COR-L47 (cell line): Measurements from ENCODE around the gene CCDC9B.

Source experiments
- DNase-seq: peaks from one replicate; lab custom pipeline; 2025; lab: John Stamatoyannopoulos, UW

CCDC9B gene

DNA sequence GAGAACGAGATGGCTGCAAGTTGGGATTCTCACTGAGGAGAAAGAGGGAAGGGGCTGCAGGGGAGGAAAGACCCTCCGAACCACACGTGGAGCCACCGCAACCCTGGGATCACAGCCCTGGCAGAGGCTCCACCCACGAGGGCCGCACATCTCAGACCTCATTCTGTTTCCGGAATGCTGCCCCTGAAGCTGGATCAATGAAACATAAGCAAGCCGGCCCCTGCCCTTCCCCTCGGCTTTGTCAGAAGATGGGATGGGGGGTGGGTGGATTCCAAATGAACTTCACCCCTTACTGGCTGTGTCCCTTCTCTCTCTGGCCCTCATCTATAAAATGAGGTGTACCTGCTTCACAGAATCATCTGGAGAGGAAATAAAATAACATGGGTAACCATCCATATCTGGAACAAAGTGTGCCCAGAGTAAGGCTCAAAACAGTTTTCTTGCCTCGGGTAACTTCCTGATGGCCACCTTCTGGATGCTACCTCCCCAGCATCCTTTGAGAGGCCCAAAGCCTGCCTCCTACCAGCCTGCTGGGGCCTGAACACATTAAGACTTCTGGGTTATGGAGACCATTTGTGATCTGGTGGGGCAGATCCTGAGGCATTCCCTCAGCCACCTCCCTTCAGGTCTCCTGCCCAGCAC is 4.6 kb upstream of the CCDC9B start:
- DNase-seq, result no peak

DNA sequence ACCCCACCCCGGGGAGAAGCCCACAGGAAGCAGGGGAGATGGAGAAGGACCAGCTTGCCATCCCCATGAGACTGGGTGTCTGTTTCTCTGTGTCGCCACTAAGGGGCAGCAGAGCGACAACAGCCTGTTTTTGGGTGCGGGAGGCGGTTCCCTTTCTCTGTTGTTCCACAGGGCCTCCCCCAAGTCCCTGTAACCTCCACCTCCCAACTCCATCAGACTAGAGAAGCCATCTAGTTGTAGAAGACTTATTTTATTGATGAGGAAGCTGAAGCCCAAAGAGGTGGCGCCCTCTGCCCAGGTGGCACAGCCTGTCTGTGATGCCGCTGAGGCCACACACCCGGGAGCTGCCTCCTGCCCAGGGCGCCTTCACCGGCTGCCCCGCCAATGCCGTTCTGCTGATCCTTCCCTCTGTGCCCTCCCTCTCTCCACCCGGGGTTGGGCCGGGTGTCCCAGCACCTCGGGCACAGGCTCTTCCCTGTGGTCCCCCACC is 3.9 kb upstream of the CCDC9B start:
- DNase-seq, result peak; percentile 61

DNA sequence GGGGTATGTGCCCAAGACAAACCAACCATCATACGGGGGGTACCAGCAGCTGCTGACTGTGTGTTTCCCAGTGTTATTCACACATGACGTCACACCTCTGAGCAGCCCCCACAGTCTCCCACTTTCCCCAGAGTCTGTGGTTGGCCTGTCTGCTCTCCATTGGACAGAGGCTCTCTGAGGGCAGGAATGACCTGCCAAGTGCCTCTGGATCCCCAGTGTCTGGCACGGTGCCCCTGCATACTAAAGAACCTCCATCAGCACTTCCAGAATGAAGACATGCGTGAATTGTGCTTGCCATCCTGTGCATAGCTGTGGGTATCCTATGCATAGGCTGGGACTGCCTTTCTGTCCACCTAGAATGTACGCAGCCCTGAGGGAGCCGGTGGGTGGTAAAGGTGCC is 3.5 kb upstream of the CCDC9B start:
- no peak for DNase-seq

DNA sequence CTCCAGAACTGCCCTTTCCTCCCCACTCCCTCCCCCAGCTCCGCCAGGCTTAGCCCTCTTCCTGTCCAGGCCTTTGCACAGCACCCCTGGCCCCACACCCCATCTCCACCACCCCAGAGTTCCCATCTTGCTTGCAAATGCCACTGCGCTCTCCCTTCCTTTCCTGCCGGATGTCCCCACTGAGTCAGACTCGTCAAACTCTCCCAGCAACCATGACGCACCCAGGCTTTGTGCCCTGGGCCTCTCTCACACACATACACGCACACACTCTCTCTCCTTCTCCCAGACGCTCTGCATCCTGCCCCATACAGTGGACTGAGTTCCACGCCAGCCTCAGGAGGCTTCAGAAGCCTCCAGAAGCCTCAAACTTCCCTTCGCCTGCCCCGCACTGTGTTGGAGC is 2.8 kb upstream of the CCDC9B start:
- no peak for DNase-seq

DNA sequence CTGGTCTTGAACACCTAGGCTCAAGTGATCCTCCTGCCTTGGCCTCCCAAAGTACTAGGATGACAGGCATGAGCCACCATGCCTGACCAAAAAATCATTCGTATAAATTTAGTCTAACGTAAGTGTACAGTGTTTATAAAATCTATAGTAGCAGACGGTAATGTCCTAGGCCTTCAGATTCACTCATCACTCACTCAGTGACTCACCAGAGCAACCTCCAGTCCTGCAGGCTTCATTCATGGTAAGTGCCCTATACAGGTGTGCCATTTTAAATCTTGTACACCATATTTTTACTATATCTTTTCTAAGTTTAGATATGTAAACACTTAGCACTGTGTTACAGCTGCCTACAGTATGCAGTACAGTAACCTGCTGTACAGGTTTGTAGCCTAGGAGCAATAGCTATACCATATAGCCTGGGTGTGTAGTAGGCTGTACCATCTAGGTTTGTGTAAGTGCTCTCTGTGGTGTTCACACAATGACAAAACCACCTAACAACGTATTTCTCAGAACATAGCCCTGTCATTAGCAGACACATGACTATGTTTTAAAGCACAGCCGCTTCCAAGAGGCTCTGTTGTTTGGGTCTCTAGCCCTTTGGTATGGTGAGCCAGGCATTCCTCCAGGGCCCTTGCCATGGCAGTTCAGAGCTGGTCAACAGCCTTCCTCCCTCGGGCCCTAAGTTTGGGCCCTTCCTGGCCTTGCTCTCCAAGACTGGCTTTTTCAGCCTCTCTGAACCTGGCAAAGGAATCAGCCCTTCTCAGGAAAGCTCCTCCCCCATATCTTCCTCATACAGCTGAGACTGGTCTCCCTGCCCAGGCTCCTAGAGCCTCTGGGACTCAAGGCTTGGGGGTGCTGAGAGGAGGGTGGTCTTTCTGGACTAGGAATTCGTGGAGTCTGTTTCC is 1.9 kb upstream of the CCDC9B start:
- DNase-seq, result no peak

DNA sequence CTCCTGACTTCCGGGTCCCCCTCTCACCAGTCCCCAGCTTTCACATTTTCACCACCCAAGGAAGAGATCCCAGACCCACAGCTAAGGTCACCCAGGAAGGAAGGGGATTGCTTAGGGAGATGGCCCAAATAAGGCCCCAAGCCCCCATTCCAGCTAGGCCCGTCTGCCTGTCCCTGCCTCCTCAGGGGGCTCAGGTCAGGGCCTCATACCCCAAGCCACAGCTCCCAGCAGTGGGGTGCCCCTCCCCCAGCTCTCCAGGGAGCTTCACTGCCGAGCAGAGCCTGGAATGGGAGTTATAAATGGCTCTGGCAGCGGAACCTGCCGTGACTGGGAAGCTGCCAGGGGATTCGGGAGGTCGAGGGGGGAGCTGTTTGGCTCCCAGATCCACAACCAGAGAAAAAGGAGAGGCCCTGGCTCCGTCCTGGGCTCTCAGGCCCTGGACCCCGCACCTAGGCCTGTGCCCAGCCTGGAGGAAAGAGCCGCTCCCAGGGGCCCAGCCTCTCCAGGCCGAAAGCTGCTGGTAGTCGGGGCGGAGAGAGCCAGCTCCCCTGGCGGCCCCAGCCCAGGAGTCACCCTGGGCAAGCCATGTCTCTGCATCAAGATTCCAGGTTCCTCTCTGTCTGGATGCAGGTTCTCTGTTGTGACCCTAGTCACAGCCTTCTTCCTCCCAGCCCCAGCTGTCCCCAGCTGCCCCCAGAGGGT is 550 bp downstream of the CCDC9B start:
- no peak for DNase-seq

DNA sequence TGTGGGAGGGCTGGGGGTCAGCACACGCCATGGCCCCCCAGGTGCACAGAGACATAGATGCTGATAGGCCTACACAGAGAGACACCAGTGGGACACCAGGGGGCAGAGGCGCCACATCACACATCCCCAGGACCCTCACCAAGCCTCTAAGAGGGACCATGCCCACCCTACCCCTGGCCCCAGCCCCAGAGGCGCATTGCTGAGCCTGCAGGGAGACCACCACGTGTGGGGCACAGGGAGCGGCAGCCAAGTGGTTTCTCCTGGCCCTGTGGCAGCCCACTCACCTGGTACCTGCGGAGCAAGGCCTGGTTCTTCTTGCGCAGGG is 1.2 kb downstream of the CCDC9B start:
- DNase-seq, result no peak

DNA sequence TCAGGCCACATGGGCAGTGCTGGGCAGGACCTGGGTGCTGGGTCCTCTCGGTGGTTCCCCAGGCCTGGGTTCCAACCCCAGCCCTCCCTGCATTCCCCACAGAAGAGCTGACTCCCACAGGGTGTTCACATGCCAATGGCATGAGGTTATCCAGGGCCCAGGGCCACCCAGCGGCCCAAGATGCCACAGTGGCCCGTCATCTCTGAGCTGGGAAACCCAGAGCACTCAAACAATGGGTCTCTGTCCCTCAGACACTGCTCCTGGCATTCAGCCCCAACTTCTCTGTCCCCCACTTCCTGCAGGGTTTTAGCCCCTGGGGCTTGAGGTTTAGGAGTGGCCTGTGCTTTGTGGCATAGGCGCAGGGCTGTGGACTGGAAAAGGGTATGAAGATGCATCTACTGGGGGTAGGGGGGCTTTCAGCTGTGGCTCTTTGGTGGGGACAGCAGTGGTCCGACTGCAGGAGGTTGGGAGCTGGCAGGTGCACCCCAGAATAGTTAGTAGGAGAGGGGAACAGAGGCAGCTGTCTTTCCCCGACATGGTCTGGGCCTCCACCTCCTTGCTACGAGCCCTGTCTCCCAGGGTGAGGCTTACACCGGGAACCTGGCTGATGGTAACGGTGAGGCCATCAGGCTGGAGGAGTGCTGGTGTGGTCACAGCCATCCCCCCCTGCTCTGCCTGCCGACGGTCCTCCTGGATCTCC is 1.7 kb downstream of the CCDC9B start:
- no peak for DNase-seq

DNA sequence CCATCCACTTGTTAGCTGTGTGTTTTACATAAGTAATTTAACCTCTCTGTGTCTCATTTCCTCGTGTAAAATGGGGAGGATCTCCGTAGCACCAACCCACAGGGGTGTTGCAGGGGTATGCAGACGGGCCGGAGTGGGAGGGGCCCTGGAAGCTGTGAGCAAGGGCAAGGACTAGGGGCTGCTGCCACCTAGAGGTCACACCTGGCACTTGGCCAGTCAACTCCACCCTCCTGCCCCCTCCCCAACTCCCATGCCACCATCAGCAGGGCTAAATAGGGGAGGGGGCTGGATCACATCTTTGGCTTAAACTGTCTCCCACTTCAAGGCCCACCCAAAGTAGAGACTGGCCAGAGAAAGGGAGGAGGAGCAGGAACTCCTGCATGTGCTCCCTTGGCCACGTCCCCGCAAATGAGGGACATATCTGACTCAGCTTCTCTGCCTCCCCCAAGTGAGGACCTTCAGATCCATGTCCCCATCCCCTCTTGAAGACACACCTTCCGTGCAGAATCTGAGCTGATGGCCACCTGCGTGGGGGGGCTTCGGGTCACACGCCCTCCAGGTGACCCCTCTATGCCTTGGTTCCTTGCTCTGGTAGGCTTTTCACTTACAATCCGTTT is 2.6 kb downstream of the CCDC9B start:
- DNase-seq, result peak; percentile 73

DNA sequence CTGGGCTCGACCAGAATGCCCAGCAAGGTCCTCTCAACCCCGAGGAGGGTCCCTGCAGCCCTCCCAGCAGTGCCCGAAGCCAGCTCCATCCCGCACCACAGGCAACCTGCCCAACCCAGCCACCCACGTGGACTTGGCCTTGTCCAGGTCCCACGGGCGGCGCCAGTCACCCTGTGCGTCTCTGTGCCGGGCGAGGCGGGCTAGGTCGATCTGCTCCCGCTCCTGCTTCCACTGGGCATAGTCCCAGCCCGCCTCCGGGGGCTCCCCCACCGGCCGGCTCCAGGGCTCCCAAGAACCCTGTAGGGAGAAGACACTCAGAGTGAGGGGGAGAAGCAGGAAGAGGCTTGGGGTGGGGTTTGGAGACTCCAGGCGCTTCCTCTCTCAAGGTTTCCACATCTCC is 3.1 kb downstream of the CCDC9B start:
- DNase-seq, result no peak

DNA sequence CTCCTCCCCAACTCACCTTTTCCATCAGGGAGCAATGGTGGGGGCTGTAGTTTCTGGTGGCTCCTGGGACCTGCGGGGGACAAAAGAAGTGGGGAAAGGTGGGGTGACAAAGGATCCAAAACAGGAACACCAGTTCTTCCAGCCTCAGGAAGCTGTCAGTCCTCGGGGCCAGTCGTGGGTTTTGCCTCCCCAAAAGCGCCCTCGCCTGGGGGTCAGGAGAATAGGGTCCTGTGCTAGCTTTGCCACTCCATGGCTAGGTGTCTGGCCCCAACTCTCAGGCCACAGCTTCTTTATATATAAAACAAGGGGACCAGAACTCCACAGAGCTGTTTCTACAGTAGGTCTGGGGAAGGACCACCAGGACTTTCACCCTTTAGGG is 4.0 kb downstream of the CCDC9B start:
- no peak for DNase-seq

DNA sequence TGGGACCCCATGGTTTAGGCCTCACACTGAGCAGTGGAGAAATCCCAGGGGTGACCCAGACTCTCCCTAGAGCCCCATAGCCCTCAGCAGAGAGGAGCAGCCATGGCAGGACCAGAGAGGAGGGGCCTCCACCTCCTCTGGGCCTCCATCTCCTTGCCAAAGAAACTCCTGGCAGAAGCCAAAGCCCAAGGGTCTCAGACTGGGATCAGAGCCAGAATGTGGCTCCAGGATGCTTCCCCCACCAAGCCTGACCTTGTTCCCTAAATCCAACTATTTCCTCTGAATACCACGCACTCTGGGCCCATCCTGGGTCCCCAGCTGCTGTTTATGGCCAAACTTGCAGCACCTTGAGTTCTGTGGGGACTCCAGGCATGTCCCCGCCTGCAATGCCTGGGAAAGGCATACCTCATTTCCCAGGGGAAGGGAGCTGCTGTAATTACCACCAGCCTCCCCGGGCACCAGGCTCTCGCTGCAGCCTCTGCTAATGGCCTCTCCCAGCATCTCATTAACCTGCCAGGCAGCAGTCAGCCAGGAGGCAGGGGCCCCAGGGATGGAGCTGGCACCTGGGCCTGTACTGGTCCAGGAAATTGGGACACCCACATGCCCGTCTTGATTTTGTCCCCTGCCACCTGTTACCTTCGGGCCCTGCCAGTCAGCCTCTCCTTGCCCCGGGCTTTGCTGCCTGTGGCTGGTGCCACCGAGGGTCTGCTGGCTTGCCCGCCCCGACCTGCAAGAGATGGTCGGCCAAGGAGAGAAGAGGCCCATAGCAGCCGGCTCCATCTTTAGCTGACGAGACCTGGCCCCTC is 4.6 kb downstream of the CCDC9B start:
- peak; percentile 24 for DNase-seq

DNA sequence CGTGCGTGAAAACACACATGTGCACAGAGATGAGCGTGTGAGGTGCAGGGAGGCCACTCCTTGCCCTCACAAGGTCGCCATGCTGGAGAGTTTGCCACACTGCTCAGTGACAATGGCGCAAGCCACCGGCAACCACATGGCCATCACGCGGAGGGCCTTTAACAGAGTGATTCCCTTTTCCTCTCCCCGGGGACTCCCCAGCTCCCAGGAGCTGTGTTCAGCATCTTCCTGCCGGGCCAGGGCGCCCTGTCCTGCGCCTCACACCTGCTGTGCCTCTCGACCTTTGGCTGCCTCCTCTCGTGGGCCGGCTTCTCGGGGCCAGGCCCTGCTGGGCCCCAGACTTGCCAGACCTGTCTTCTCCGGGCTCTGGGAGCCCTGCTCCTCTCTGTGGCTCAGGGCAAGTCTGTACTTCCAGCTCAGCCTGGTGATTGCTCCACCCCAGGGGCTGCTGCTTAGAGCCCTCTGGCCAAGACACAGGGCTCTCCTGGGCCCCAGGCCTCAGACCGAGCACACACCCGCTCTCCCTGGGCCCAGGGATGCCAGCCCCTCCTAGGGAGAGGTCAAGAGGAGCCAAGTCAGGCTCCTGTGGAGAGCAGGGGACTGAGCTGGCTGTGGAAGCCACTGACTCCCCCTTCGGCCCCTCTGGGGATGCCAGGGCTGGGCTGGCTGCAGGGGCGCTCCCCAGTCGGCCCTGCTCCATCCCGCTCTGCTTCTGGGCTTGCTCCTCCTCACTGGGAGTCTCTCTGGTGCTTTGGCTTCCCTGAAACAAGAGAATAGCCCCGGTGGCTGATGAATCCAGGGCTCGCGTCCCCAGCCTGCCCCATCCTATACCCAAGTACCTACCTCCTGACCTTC is 5.6 kb downstream of the CCDC9B start:
- no peak for DNase-seq

DNA sequence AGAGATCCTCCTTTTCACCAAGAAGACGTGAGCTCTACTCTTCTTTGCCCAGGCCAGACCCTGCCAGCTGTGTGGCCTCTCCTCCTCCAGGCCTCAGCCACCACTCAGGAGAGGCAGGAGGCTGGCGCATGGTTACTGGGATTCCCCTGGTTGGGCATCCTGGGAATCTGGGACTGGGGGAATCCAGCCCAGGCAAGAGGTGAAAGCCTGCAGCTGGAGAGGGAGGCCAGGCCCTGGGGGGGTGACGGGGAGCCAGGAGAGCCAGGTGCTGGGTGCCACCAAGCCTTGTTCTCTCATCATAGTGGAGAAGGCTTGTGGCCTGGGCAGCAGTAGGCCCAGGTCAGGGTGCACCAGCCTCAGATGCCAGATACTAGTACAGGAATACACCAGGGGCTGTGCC is 6.2 kb downstream of the CCDC9B start:
- no peak for DNase-seq

DNA sequence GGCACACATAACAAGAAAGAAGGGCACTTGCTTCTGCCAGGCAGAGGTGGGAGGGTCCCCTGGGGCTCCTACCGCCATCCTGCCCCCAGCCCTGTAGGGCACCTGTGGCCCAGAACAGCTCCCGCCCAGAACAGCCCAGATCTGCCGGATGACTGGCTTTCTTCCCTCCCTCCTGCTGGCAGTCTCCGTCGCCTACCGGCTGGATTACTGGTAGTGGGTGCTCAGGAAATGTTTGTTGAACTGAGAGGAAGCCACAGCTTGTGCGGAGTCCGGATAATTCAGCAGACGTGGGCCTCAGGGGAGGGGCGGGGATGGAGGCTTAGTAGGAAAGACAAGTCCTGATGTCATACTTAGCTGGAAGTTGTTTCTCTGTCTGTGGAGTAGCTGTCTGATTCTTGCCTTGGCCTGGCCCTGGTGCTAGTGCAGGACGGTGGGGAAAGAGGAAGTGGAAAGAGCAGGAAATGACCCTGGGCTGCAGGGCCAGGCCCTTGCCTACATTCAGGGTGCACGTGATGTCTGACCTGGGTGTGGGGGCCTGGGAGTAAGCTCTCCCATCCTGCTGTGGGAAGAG is 6.7 kb downstream of the CCDC9B start:
- no peak for DNase-seq

DNA sequence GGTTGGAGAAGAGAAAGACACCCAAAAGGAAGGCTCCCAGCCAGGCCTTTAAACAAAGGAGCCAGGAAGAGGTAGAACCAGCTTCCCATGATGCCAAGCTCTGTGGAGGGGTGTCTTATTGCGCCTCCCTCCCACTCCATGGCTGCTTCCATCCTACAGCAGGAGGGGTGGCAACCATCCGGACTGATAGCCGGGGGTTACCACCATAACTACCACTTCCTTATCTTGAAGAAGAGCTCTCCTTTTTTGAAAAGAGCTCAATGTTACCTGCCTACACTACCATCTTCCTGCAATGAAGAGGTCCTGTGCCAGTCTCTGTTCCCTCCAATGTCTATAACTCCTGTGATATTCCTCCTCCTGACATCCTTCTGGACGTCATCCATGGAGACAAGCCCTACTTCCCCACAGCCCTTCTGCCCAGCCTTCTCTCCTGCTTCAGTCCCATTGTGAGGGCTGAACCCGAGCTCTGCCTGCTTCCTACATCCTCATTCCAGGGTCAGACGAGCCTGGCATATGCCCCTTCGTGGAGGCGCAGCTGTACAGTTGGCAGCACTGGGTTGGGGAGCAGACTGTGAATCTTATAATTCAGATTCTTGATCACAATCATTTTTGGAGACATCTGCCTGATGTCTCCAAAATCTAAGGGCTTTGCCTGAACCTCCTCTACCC is 8.5 kb downstream of the CCDC9B start:
- no peak for DNase-seq

DNA sequence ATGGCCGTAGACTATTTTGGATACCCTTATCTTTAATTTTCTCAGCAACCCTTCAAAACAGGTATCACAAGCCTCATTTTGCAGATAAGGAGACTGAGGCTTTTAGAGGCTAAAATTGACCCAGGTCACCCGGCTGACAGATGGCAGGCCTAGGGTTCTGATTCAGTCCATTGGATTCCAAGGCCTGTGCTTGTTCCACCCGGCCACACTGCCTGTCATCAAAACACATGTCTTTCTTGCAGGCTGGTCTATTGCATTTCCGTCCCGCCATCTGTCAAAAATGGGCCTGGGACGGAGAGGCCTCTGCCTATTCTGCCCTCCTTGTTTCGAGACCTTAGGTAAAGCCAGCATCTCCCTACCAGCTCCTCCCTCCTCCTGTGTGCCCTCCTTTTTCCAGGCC is 9.1 kb downstream of the CCDC9B start:
- no peak for DNase-seq

DNA sequence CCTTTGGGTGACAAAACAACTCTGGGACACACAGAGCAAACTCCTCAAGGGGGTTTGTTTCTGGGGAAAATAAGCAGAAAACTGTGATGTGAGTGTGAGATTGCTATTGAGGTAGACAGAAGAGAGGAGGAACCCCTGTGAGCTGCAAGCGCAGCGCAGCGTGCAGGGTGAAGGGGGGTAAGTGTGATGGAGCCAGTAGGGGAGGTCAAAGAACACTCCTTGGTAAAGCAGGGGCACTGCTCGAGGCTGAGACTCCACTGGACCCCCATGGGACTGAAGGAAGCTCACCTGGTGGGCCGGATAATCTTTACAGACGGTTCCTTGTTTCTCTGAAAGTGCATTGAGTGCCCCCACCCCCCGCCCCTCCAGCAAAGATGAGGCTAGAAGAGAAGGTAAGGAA is 9.7 kb downstream of the CCDC9B start:
- no peak for DNase-seq

DNA sequence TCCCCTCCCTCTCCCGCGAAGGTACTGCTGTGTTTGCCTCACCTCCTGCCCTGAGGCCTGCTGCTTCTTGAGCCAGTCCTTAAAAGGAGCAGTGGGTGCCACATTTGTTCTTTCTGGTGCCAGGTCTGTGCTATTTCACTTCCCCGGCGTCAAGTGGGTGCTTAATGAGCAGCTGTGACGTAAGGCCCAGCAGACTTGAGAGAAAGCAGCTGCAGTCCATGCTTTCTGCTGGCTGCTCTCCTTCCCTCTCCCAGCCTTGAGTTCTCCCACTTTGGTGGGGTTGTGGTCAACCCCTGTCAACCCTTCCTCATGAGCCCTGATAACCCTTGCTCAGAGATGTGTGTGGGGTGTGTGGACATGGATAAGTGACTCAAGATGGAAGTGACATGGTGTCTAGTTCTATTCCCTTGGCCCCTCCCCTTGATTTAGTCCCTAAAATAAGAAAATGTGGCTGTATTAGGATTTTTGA is 10.3 kb downstream of the CCDC9B start:
- DNase-seq, result no peak
